Measurements from ENCODE around the gene UBE2Q2. TPM values are rescaled to one million over a fixed set of nuclear protein-coding genes. Genes with fewer than 3 reads are reported as not detected.

The UBE2Q2 gene
- total RNA-seq, 1 experiment from 2014 or later, result 27.0 TPM

DNA sequence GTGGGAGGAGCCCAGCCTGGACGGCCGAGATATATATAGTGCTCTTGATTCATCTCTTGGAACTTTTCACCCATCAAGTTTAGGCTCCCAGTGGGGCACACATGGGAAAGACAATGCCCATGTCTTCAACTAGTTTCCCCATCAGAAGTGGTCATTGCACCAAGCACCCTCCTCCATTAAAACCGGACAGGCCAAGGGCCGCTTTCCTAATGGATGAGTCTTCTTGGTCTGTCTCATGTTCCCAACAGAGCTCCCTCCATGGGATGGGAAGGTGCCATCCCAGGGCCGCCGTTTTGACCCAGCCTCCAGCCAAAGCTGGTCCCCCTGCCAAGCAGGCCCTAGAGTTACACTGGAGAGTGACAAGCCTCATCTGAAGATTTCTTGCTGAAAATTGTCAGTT is 34.7 kb upstream of the UBE2Q2 start (continued):
- TF ChIP-seq, protein P1, sequence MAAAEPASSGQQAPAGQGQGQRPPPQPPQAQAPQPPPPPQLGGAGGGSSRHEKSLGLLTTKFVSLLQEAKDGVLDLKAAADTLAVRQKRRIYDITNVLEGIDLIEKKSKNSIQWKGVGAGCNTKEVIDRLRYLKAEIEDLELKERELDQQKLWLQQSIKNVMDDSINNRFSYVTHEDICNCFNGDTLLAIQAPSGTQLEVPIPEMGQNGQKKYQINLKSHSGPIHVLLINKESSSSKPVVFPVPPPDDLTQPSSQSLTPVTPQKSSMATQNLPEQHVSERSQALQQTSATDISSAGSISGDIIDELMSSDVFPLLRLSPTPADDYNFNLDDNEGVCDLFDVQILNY (CRISPR knock-in tag; IDR thresholded peaks at IDR 0.05), result no peak
- TF ChIP-seq ZNF423 (CRISPR knock-in tag; IDR thresholded peaks at IDR 0.05) (no peak), JAZF1 (CRISPR knock-in tag; IDR thresholded peaks at IDR 0.05) (no peak), KAT7 (CRISPR knock-in tag; IDR thresholded peaks at IDR 0.05; ENCODE audit: borderline replicate concordance) (no peak)
- TF ChIP-seq, protein P2, sequence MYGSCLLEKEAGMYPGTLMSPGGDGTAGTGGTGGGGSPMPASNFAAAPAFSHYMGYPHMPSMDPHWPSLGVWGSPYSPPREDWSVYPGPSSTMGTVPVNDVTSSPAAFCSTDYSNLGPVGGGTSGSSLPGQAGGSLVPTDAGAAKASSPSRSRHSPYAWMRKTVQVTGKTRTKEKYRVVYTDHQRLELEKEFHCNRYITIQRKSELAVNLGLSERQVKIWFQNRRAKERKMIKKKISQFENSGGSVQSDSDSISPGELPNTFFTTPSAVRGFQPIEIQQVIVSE (CRISPR knock-in tag; IDR thresholded peaks at IDR 0.05; ENCODE audit: borderline replicate concordance), result no peak
- TF ChIP-seq, protein P3, sequence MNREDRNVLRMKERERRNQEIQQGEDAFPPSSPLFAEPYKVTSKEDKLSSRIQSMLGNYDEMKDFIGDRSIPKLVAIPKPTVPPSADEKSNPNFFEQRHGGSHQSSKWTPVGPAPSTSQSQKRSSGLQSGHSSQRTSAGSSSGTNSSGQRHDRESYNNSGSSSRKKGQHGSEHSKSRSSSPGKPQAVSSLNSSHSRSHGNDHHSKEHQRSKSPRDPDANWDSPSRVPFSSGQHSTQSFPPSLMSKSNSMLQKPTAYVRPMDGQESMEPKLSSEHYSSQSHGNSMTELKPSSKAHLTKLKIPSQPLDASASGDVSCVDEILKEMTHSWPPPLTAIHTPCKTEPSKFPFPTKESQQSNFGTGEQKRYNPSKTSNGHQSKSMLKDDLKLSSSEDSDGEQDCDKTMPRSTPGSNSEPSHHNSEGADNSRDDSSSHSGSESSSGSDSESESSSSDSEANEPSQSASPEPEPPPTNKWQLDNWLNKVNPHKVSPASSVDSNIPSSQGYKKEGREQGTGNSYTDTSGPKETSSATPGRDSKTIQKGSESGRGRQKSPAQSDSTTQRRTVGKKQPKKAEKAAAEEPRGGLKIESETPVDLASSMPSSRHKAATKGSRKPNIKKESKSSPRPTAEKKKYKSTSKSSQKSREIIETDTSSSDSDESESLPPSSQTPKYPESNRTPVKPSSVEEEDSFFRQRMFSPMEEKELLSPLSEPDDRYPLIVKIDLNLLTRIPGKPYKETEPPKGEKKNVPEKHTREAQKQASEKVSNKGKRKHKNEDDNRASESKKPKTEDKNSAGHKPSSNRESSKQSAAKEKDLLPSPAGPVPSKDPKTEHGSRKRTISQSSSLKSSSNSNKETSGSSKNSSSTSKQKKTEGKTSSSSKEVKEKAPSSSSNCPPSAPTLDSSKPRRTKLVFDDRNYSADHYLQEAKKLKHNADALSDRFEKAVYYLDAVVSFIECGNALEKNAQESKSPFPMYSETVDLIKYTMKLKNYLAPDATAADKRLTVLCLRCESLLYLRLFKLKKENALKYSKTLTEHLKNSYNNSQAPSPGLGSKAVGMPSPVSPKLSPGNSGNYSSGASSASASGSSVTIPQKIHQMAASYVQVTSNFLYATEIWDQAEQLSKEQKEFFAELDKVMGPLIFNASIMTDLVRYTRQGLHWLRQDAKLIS (CRISPR knock-in tag; IDR thresholded peaks at IDR 0.05; ENCODE audit: borderline replicate concordance), result no peak
- TF ChIP-seq, protein P4, sequence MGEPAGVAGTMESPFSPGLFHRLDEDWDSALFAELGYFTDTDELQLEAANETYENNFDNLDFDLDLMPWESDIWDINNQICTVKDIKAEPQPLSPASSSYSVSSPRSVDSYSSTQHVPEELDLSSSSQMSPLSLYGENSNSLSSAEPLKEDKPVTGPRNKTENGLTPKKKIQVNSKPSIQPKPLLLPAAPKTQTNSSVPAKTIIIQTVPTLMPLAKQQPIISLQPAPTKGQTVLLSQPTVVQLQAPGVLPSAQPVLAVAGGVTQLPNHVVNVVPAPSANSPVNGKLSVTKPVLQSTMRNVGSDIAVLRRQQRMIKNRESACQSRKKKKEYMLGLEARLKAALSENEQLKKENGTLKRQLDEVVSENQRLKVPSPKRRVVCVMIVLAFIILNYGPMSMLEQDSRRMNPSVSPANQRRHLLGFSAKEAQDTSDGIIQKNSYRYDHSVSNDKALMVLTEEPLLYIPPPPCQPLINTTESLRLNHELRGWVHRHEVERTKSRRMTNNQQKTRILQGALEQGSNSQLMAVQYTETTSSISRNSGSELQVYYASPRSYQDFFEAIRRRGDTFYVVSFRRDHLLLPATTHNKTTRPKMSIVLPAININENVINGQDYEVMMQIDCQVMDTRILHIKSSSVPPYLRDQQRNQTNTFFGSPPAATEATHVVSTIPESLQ (CRISPR knock-in tag; IDR thresholded peaks at IDR 0.05), result no peak

DNA sequence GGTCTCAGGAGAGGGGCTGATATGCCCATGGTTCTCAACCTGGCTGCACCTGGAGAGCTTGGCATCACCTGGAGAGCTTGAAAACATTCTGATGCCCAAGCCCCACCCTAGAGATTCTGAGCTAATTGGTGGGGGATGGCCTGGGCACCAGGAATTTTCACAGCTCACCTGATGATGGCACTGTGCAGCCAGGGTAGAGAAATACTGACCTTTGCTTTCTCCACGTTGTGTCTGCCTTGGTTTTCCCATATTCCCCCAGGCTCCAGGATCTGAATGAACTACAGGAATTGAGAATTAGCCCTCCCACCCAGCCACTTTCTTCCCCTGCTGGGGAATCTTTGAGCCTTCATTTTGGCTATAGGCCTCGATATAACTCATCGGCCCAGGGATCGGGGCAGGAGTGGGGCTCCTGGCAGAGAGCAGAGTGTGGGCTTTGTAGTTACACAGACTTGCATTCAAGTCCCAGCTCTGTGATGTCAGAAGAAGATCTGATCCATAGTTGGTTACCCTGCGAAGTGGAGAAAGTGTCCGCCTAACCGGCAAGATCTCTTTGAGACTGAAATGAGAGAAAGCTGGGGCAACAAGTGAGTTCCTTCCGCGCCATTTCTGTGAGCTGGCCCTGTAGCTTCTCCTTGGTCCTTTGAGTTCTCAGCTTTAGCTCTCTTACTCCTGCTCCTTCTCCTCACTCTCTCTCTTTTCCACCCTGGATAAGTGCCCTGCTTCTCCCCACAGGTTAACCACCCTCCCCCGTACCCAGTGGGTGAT is 33.1 kb upstream of the UBE2Q2 start:
- peak; percentile 96 for ATAC-seq
- peak; percentile 60 for DNase-seq (ENCODE audit: low spot score)
- POLR2A ChIA-PET, result interaction anchor here (1.3 kb wide), 1 partner anchor 329 kb away, joined by 4 read pairs; no protein-coding TSS in a partner anchor
- H3K4me3 Mint-ChIP-seq, result no peak overlapping the region
- no peak overlapping the region for H3K27ac Mint-ChIP-seq
- CTCF ChIA-PET, result interaction anchor here (0.5 to 3.2 kb wide), 48 partner anchors 9 to 442 kb away, joined by 3 to 52 read pairs (median 5); partner anchors contain the start of genes FBXO22, MAN2C1, SNX33 and TMEM266
- H3K4me1 Mint-ChIP-seq, result peaks cover 7% of the 10 kb centered on the region
- H3K9me3 Mint-ChIP-seq, result 0 out of 2 replicates have a peak, but pooled peaks cover 4% of the 10 kb centered on the region
- TF ChIP-seq TEAD1 (CRISPR knock-in tag; IDR thresholded peaks at IDR 0.05) (peak; percentile 38; the same call in 1 of the 2 replicates), FOXK1 (CRISPR knock-in tag; IDR thresholded peaks at IDR 0.05) (no peak), SMAD4 (CRISPR knock-in tag; IDR thresholded peaks at IDR 0.05) (no peak), NR1H2 (CRISPR knock-in tag; IDR thresholded peaks at IDR 0.05) (no peak)
- TF ChIP-seq, protein P5, sequence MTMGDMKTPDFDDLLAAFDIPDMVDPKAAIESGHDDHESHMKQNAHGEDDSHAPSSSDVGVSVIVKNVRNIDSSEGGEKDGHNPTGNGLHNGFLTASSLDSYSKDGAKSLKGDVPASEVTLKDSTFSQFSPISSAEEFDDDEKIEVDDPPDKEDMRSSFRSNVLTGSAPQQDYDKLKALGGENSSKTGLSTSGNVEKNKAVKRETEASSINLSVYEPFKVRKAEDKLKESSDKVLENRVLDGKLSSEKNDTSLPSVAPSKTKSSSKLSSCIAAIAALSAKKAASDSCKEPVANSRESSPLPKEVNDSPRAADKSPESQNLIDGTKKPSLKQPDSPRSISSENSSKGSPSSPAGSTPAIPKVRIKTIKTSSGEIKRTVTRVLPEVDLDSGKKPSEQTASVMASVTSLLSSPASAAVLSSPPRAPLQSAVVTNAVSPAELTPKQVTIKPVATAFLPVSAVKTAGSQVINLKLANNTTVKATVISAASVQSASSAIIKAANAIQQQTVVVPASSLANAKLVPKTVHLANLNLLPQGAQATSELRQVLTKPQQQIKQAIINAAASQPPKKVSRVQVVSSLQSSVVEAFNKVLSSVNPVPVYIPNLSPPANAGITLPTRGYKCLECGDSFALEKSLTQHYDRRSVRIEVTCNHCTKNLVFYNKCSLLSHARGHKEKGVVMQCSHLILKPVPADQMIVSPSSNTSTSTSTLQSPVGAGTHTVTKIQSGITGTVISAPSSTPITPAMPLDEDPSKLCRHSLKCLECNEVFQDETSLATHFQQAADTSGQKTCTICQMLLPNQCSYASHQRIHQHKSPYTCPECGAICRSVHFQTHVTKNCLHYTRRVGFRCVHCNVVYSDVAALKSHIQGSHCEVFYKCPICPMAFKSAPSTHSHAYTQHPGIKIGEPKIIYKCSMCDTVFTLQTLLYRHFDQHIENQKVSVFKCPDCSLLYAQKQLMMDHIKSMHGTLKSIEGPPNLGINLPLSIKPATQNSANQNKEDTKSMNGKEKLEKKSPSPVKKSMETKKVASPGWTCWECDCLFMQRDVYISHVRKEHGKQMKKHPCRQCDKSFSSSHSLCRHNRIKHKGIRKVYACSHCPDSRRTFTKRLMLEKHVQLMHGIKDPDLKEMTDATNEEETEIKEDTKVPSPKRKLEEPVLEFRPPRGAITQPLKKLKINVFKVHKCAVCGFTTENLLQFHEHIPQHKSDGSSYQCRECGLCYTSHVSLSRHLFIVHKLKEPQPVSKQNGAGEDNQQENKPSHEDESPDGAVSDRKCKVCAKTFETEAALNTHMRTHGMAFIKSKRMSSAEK (CRISPR knock-in tag; IDR thresholded peaks at IDR 0.05; ENCODE audit: borderline replicate concordance), result no peak
- TF ChIP-seq, protein P6, sequence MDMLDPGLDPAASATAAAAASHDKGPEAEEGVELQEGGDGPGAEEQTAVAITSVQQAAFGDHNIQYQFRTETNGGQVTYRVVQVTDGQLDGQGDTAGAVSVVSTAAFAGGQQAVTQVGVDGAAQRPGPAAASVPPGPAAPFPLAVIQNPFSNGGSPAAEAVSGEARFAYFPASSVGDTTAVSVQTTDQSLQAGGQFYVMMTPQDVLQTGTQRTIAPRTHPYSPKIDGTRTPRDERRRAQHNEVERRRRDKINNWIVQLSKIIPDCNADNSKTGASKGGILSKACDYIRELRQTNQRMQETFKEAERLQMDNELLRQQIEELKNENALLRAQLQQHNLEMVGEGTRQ (CRISPR knock-in tag; IDR thresholded peaks at IDR 0.05), result no peak
- TF ChIP-seq, protein P7, sequence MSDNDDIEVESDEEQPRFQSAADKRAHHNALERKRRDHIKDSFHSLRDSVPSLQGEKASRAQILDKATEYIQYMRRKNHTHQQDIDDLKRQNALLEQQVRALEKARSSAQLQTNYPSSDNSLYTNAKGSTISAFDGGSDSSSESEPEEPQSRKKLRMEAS (CRISPR knock-in tag; IDR thresholded peaks at IDR 0.05), result no peak
- H3K36me3 Mint-ChIP-seq, result no peaks in the 10 kb centered on the region
- peaks cover 17% of the 10 kb centered on the region for H3K27me3 Mint-ChIP-seq (ENCODE audit: low read depth)

Measured in WTC11 (cell line).